H9 (cell line): ENCODE measurements around the gene DLGAP4. TPM values are rescaled to one million over a fixed set of nuclear protein-coding genes. Genes with fewer than 3 reads are reported as not detected.

Source experiments
- DNase-seq: peaks from one replicate; pipeline ENCODE4 v3.0.0-alpha.2; 2017
- H2AFZ ChIP-seq: one replicate; pipeline ENCODE4 v1.6.1; 2013; ENCODE audit warnings: mild to moderate bottlenecking, low read length, control low read depth, moderate library complexity
- H2AK5ac ChIP-seq: 2 replicates; pipeline ENCODE4 v1.6.1; 2013; ENCODE audit warnings: low read length, control low read depth, mixed read lengths; ENCODE audit not compliant: insufficient read length
- H2BK120ac ChIP-seq: one replicate; pipeline ENCODE4 v1.6.1; 2013; ENCODE audit warnings: low read depth, mild to moderate bottlenecking, low read length, control low read depth, inconsistent platforms; ENCODE audit not compliant: poor library complexity, severe bottlenecking
- H2BK12ac ChIP-seq: 2 replicates; pipeline ENCODE4 v1.6.1; 2013; ENCODE audit warnings: low read length, control low read depth, mixed read lengths, low read depth; ENCODE audit not compliant: insufficient read length
- H2BK15ac ChIP-seq: 2 replicates; pipeline ENCODE4 v1.6.1; 2013; ENCODE audit warnings: low read depth, low read length, control low read depth
- H2BK20ac ChIP-seq: one replicate; pipeline ENCODE4 v1.6.1; 2013; ENCODE audit warnings: low read depth, mild to moderate bottlenecking, low read length, control low read depth, inconsistent platforms; ENCODE audit not compliant: poor library complexity, severe bottlenecking
- H2BK5ac ChIP-seq: 2 replicates; pipeline ENCODE4 v1.6.1; 2013; ENCODE audit warnings: low read length, control low read depth, mixed read lengths; ENCODE audit not compliant: insufficient read length
- H3K14ac ChIP-seq: 2 replicates; pipeline ENCODE4 v1.6.1; 2013; ENCODE audit warnings: low read length, control low read depth; ENCODE audit not compliant: insufficient read depth
- H3K18ac ChIP-seq: 2 replicates; pipeline ENCODE4 v1.6.1; 2013; ENCODE audit warnings: low read depth, mild to moderate bottlenecking, mixed read lengths, low read length, control low read depth; ENCODE audit not compliant: insufficient read length
- H3K23ac ChIP-seq: 2 replicates; pipeline ENCODE4 v1.6.1; 2013; ENCODE audit warnings: low read length, control low read depth, mixed read lengths, low read depth; ENCODE audit not compliant: insufficient read length
- H3K23me2 ChIP-seq: 2 replicates; pipeline ENCODE4 v1.6.1; 2013; ENCODE audit warnings: low read depth, mild to moderate bottlenecking, mixed read lengths, low read length, control low read depth; ENCODE audit not compliant: insufficient read length, poor library complexity, severe bottlenecking
- H3K27ac ChIP-seq: 2 replicates; pipeline ENCODE4 v1.5.1; 2013; ENCODE audit warnings: low read length, control low read depth, mixed read lengths, low read depth; ENCODE audit not compliant: insufficient read length
- H3K27me3 ChIP-seq: 2 replicates; pipeline ENCODE4 v1.6.1; 2013; ENCODE audit warnings: low read length, control low read depth, inconsistent platforms; ENCODE audit not compliant: insufficient read depth
- H3K4ac ChIP-seq: 2 replicates; pipeline ENCODE4 v1.6.1; 2013; ENCODE audit warnings: low read depth, mild to moderate bottlenecking, control low read depth, inconsistent platforms, low read length, moderate library complexity
- H3K4me1 ChIP-seq: 2 replicates; pipeline ENCODE4 v1.6.1; 2013; ENCODE audit warnings: low read length, control low read depth, inconsistent platforms; ENCODE audit not compliant: insufficient read depth
- H3K4me2 ChIP-seq: 2 replicates; pipeline ENCODE4 v1.6.1; 2013; ENCODE audit warnings: low read length, control low read depth, mixed read lengths; ENCODE audit not compliant: insufficient read length, insufficient read depth
- H3K56ac ChIP-seq: 2 replicates; pipeline ENCODE4 v1.6.1; 2013; ENCODE audit warnings: low read depth, mild to moderate bottlenecking, mixed read lengths, low read length, control low read depth; ENCODE audit not compliant: insufficient read length
- H3K79me1 ChIP-seq: 2 replicates; pipeline ENCODE4 v1.6.1; 2013; ENCODE audit warnings: low read depth, mild to moderate bottlenecking, moderate library complexity, low read length, control low read depth, inconsistent platforms; ENCODE audit not compliant: insufficient read depth, poor library complexity, severe bottlenecking
- H3K79me2 ChIP-seq: 2 replicates; pipeline ENCODE4 v1.6.1; 2013; ENCODE audit warnings: low read length, control low read depth, inconsistent platforms; ENCODE audit not compliant: insufficient read depth
- H3K9ac ChIP-seq: 2 replicates; pipeline ENCODE4 v1.6.1; 2013; ENCODE audit warnings: low read length, control low read depth, mixed read lengths; ENCODE audit not compliant: insufficient read length; ENCODE audit errors: extremely low read depth
- H3K9me3 ChIP-seq: one replicate; pipeline ENCODE4 v1.6.1; 2013; ENCODE audit warnings: low read depth, low read length, inconsistent platforms; ENCODE audit not compliant: control insufficient read depth
- H3T11ph ChIP-seq: one replicate; pipeline ENCODE4 v1.6.1; 2013; ENCODE audit warnings: mild to moderate bottlenecking, low read length, control low read depth, inconsistent platforms
- H4K20me1 ChIP-seq: one replicate; pipeline ENCODE4 v1.6.1; 2013; ENCODE audit not compliant: control insufficient read depth, insufficient read length, insufficient read depth
- H4K5ac ChIP-seq: 2 replicates; pipeline ENCODE4 v1.6.1; 2013; ENCODE audit warnings: low read depth, mild to moderate bottlenecking, mixed read lengths, low read length, control low read depth; ENCODE audit not compliant: insufficient read length
- H4K8ac ChIP-seq: replicated peaks from 2 replicates; pipeline ENCODE4 v1.6.1; 2013; ENCODE audit warnings: low read length, control low read depth, mixed read lengths, low read depth; ENCODE audit not compliant: insufficient read length
- H4K91ac ChIP-seq: 2 replicates; pipeline ENCODE4 v1.6.1; 2013; ENCODE audit warnings: low read depth, mild to moderate bottlenecking, moderate library complexity, mixed read lengths, low read length, control low read depth; ENCODE audit not compliant: insufficient read length
- H3K27ac Mint-ChIP-seq, 3 experiments: 2 replicates in 2 of 3; 3 replicates in 1 of 3; pipeline ENCODE4 v1.8.0; 2020 to 2021; ENCODE audit warnings: mixed read lengths in 3 of 3, mild to moderate bottlenecking in 1 of 3, moderate library complexity in 1 of 3
- H3K27me3 Mint-ChIP-seq: 2 replicates; pipeline ENCODE4 v1.8.0; 2021; ENCODE audit warnings: low read depth, mild to moderate bottlenecking, moderate library complexity, mixed read lengths
- H3K36me3 Mint-ChIP-seq, 3 experiments: 2 replicates in 2 of 3; 3 replicates in 1 of 3; pipeline ENCODE4 v1.8.0; 2020 to 2021; ENCODE audit warnings: low read depth in 3 of 3, mixed read lengths in 3 of 3; ENCODE audit not compliant: insufficient read depth in 1 of 3
- H3K4me1 Mint-ChIP-seq, 2 experiments: 2 replicates each; pipeline ENCODE4 v1.8.0; 2020; ENCODE audit warnings: mixed read lengths in 2 of 2
- H3K4me3 Mint-ChIP-seq, 2 experiments: 2 replicates in 1 of 2; 3 replicates in 1 of 2; pipeline ENCODE4 v1.8.0; 2020 to 2021; ENCODE audit warnings: mild to moderate bottlenecking in 2 of 2, mixed read lengths in 2 of 2, moderate library complexity in 1 of 2
- H3K9me3 Mint-ChIP-seq, 2 experiments: 2 replicates in 1 of 2; 3 replicates in 1 of 2; pipeline ENCODE4 v1.8.0; 2020; ENCODE audit warnings: mild to moderate bottlenecking in 2 of 2, mixed read lengths in 2 of 2, moderate library complexity in 1 of 2
- WGBS: extraction: QIAGEN DNeasy Blood & Tissue Kit; methylation state at CpG from one replicate; pipeline ENCODE4 v1.1.7; 2013; ENCODE audit warnings: missing lambda C conversion rate, low lambda C conversion rate, mixed read lengths; ENCODE audit not compliant: insufficient read length; ENCODE audit errors: extremely low coverage; 5-methylcytosine and 5-hydroxymethylcytosine counted together
- long read RNA-seq: library from polyadenylated mRNA; unstranded; transcript quantifications from one replicate; pipeline ENCODE4 v2.0.0, GENCODE V29; 2020
- total RNA-seq: library from RNA; stranded (reverse); gene quantifications from 2 replicates; pipeline ENCODE4 v1.2.1, GENCODE V29; 2021
- TF ChIP-seq, protein P1 (sequence below): fragments of 200-600 bp; sonication (generic); conservative IDR thresholded peaks from 3 replicates; pipeline ENCODE4 v1.8.0; 2021; ENCODE audit warnings: antibody characterized with exemption, mild to moderate bottlenecking

The DLGAP4 gene, protein sequence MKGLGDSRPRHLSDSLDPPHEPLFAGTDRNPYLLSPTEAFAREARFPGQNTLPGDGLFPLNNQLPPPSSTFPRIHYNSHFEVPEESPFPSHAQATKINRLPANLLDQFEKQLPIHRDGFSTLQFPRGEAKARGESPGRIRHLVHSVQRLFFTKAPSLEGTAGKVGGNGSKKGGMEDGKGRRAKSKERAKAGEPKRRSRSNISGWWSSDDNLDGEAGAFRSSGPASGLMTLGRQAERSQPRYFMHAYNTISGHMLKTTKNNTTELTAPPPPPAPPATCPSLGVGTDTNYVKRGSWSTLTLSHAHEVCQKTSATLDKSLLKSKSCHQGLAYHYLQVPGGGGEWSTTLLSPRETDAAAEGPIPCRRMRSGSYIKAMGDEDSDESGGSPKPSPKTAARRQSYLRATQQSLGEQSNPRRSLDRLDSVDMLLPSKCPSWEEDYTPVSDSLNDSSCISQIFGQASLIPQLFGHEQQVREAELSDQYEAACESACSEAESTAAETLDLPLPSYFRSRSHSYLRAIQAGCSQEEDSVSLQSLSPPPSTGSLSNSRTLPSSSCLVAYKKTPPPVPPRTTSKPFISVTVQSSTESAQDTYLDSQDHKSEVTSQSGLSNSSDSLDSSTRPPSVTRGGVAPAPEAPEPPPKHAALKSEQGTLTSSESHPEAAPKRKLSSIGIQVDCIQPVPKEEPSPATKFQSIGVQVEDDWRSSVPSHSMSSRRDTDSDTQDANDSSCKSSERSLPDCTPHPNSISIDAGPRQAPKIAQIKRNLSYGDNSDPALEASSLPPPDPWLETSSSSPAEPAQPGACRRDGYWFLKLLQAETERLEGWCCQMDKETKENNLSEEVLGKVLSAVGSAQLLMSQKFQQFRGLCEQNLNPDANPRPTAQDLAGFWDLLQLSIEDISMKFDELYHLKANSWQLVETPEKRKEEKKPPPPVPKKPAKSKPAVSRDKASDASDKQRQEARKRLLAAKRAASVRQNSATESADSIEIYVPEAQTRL
- 48.0 and 54.6 TPM in 2 replicates for total RNA-seq
- long read RNA-seq, full-length matches to known transcripts: 96 of 142 reads
- long read RNA-seq, partial matches to known transcripts: 22 of 142 reads
- long read RNA-seq, other reads (novel, unspliced or antisense): 24 of 142 reads

DNA sequence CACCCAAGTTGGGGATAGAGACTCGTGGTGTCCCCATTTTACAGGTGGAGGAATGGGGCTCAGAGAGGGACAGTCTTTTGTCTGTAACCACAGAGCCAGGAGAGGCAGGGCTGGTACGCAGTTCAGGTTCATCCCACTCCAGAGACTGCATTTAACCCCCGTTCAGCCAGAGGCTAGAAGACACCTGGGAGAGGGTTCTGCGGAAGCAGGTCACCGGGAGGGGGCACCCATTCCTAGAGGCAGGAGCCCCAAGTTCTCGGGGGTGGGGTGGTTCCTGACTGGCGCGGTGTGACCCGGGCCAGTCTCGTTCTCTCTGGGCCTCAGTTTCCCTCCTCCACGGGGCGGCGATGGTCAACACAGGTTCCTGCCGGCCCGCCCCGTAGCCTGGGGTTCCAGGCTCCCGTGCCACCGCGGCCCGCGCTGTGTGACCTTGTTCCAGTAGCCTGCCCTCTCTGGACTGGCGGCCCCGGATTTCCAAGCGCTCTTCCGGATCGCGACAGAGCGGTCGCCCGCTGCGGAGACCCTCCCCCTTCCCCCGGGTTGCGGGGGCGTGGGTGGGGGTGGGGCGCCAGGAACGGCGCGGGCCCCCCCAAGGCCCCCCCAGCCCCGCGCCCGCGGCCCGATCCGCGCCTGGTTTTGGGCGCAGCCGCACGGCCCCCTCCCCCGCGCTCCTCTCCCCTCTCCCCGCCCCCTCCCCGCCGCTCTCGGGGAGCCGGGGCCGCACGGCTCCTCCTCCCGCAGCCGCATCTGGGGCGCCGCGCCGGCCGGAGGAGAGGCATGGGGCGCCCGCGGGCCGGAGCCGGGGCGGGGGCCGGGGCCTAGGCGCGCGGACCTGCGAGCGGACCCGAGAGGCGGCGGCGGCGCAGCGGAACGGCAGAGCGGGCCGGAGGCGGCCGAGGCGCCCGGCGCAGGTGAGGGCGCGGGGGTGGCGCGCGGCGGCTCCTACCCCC, at the start of gene DLGAP4:
DLGAP4 (plus strand) TSS at position 738 of the 950 bp plus-strand sequence. CDS start 125,379 bp downstream, outside the sequence.
- H3K27ac ChIP-seq: no peak within 1 kb of the TSS
- DNase-seq: no peak
- no peak within 1 kb of the TSS for H2BK5ac ChIP-seq
- no peak within 1 kb of the TSS for H3T11ph ChIP-seq
- H3K79me2 ChIP-seq: no peaks in the 10 kb centered on the region
- H3K23ac ChIP-seq: no peak within 1 kb of the TSS
- H2AK5ac ChIP-seq: no peak within 1 kb of the TSS
- no peak within 1 kb of the TSS for H3K56ac ChIP-seq
- Mint-ChIP-seq H3K27ac (no peak within 1 kb of the TSS), H3K36me3 (no peaks in the 10 kb centered on the region), H3K27me3 (peaks cover 89% of the 10 kb centered on the region), H3K4me1 (peaks cover 9 to 27% of the 10 kb centered on the region in 2 experiments), H3K4me3 (peak within 1 kb of the TSS; percentile 70 to 87), H3K9me3 (no peaks in the 10 kb centered on the region)
- no CpG with 5 or more reads among the region's 96 CpGs for WGBS
- no peak within 1 kb of the TSS for H3K14ac ChIP-seq
- H3K18ac ChIP-seq: no peak within 1 kb of the TSS
- H3K9me3 ChIP-seq: no peaks in the 10 kb centered on the region
- H3K23me2 ChIP-seq: peaks cover 11% of the 10 kb centered on the region
- H3K27me3 ChIP-seq: peaks cover 5% of the 10 kb centered on the region; the same call in 1 of the 2 replicates
- H2BK15ac ChIP-seq: no peak within 1 kb of the TSS
- H2AFZ ChIP-seq: no peak within 1 kb of the TSS
- no peak within 1 kb of the TSS for H4K5ac ChIP-seq
- H2BK12ac ChIP-seq: no peak within 1 kb of the TSS
- no peak within 1 kb of the TSS for H2BK20ac ChIP-seq
- H3K9ac ChIP-seq: no peak within 1 kb of the TSS
- no peak within 1 kb of the TSS for H4K8ac ChIP-seq
- peak within 1 kb of the TSS; percentile 82 for H3K4me2 ChIP-seq
- TF ChIP-seq, protein P1, sequence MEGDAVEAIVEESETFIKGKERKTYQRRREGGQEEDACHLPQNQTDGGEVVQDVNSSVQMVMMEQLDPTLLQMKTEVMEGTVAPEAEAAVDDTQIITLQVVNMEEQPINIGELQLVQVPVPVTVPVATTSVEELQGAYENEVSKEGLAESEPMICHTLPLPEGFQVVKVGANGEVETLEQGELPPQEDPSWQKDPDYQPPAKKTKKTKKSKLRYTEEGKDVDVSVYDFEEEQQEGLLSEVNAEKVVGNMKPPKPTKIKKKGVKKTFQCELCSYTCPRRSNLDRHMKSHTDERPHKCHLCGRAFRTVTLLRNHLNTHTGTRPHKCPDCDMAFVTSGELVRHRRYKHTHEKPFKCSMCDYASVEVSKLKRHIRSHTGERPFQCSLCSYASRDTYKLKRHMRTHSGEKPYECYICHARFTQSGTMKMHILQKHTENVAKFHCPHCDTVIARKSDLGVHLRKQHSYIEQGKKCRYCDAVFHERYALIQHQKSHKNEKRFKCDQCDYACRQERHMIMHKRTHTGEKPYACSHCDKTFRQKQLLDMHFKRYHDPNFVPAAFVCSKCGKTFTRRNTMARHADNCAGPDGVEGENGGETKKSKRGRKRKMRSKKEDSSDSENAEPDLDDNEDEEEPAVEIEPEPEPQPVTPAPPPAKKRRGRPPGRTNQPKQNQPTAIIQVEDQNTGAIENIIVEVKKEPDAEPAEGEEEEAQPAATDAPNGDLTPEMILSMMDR: peak; percentile 38; the same call in 2 of the 3 replicates
- H3K4me1 ChIP-seq: no peaks in the 10 kb centered on the region
- H4K91ac ChIP-seq: no peak within 1 kb of the TSS
- no peaks in the 10 kb centered on the region for H3K79me1 ChIP-seq
- H2BK120ac ChIP-seq: no peak within 1 kb of the TSS
- no peak within 1 kb of the TSS for H3K4ac ChIP-seq
- peaks cover 3% of the 10 kb centered on the region for H4K20me1 ChIP-seq
